Measurements from ENCODE around the gene TRMT112.

DNA sequence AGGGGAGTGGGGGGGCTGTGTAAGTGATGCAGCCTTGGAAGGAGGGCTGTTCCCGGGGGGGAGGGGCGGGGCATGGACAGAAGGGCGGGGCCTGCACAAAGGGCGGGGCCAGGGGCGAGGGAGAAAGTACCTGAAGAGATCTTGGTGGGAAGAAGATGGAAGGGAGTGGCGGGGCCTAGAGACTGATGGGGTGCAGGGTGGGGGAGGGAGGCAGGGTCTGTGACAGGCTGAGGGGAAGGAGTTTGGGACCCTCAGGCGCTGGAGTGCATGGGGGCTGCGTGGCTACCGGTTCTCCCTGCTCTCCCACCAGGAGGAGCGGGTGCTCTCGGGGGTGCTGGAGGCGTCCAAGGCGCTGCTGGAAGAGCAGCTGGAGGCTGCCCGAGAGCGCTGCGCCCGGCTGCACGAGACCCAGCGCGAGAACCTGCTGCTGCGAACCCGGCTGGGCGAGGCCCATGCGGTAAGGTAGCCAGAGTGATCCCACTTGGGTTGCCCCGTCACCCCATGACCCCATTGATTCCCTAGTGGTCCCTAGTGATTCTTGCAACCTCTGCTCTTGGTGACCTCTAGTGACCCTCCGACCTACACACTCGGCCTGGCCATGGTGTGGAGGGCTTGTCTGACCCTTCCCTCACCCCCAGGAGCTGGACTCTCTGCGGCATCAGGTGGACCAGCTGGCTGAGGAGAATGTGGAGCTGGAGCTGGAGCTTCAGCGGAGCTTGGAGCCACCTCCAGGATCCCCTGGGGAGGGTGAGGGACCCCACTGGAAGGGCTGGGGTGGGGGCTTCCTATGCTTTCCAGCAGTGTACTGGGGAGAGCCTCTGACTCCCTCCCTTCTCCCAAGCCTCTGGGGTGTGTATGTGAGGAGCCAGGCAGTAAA is 25.7 kb upstream of the TRMT112 start:
- TF ChIP-seq, protein P1, sequence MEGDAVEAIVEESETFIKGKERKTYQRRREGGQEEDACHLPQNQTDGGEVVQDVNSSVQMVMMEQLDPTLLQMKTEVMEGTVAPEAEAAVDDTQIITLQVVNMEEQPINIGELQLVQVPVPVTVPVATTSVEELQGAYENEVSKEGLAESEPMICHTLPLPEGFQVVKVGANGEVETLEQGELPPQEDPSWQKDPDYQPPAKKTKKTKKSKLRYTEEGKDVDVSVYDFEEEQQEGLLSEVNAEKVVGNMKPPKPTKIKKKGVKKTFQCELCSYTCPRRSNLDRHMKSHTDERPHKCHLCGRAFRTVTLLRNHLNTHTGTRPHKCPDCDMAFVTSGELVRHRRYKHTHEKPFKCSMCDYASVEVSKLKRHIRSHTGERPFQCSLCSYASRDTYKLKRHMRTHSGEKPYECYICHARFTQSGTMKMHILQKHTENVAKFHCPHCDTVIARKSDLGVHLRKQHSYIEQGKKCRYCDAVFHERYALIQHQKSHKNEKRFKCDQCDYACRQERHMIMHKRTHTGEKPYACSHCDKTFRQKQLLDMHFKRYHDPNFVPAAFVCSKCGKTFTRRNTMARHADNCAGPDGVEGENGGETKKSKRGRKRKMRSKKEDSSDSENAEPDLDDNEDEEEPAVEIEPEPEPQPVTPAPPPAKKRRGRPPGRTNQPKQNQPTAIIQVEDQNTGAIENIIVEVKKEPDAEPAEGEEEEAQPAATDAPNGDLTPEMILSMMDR (IDR thresholded peaks at IDR 0.05), result no peak
- TF ChIP-seq POLR2A (IDR thresholded peaks at IDR 0.05), result no peak
